Esophagus squamous epithelium (tissue), 5 donors: ENCODE measurements around the gene ADORA2A. TPM values are rescaled to one million over a fixed set of nuclear protein-coding genes. Genes with fewer than 3 reads are reported as not detected.
A peak's percentile ranks its signal among the peaks of the same experiment; 100 is the strongest.
"Not testable (repeated sequence)": the region's sequence is repeated elsewhere in the genome, so short reads cannot be mapped to it uniquely, and the experiment has no call there.

Experiments used
- DNase-seq: peaks from one replicate; lab custom pipeline; 2025; lab: John Stamatoyannopoulos, UW
- H3K27ac ChIP-seq, 4 donors: fragments of 200-600 bp; sonication (generic); one replicate each; pipeline ENCODE4 v1.5.1; 2016 to 2019; ENCODE audit warnings: mild to moderate bottlenecking in 1 of 4
- H3K27me3 ChIP-seq, 4 donors: fragments of 200-600 bp; sonication (generic); 1 replicate in 3 of 4; 2 replicates in 1 of 4; pipeline versions ENCODE4 v1.5.1 to v1.6.0; 2017 to 2021; ENCODE audit warnings: antibody characterized with exemption in 1 of 4
- H3K36me3 ChIP-seq, 3 donors: fragments of 200-600 bp; sonication (generic); one replicate each; pipeline ENCODE4 v1.5.1; 2016 to 2019
- H3K4me1 ChIP-seq, 3 donors: fragments of 200-600 bp; sonication (generic); one replicate each; pipeline ENCODE4 v1.5.1; 2017 to 2019
- H3K4me3 ChIP-seq, 4 donors: fragments of 200-600 bp; sonication (generic); 1 replicate in 3 of 4; 2 replicates in 1 of 4; pipeline ENCODE4 v1.5.1; 2016 to 2019; ENCODE audit warnings: mild to moderate bottlenecking in 2 of 4, moderate library complexity in 1 of 4
- H3K9me3 ChIP-seq, 3 donors: fragments of 200-600 bp; sonication (generic); one replicate each; pipeline ENCODE4 v1.5.1; 2016 to 2019
- CTCF ChIP-seq, 6 experiments: fragments of 450-650 bp in 4 of 6; fragments of 200-600 bp in 2 of 6; sonication (generic) in 2 of 6; IDR thresholded peaks; one replicate each; pipeline ENCODE4 v1.5.1; 2016 to 2019; ENCODE audit warnings: antibody characterized with exemption in 6 of 6, mild to moderate bottlenecking in 4 of 6, moderate library complexity in 4 of 6
- POLR2A ChIP-seq, 4 donors: fragments of 450-650 bp; IDR thresholded peaks; one replicate each; pipeline ENCODE4 v1.6.1; 2017; ENCODE audit warnings: antibody characterized with exemption in 4 of 4, mild to moderate bottlenecking in 4 of 4, moderate library complexity in 3 of 4
- WGBS, 2 donors: methylation state at CpG; one replicate each; pipeline ENCODE4 v1.1.5; 2018; 5-methylcytosine and 5-hydroxymethylcytosine counted together
- intact Hi-C: fragments of 100-400 bp; cut with DNase I; formaldehyde crosslinking; loops from one replicate; pipeline ENCODE4 v1.15.0; 2022
- total RNA-seq, 4 donors: library from RNA; depleted of rRNA; stranded (reverse); fragments of >200 nt; gene quantifications; one replicate each; pipeline ENCODE4 v1.1.0, GENCODE V29; 2016
- donor health status: DM: yes; HTN: yes; CAD: no.

The ADORA2A gene
- total RNA-seq, 4 donors from 2014 or later = 1.0 to 4.0 (median 2.4) TPM

DNA sequence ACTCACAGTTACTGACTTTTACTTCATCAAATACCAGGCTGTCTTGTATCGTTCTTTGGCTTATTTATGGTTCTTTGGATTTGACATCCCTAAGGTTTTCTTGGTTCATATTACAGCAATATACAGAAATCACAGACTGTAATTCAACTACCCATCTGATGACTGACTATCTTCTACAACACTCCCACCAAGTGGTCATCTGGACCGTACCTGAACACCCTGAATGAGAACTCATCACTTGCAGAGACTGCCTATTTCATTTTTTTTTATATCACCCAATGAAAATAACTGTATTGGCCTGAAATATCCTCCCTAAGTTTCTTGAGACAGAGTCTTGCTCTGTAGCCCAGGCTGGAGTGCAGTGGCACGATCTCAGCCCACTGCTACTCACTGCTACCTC is 58.2 kb downstream of the ADORA2A start:
- TF ChIP-seq POLR2A (IDR thresholded peaks at IDR 0.05) = no peak
- peak in 2 of 6 experiments; percentile 3 to 11 for TF ChIP-seq CTCF (IDR thresholded peaks at IDR 0.05)
- Histone ChIP-seq H3K4me3 (no peak overlapping the region), H3K27me3 (no peaks in the 10 kb centered on the region), H3K27ac (no peak overlapping the region), H3K4me1 (peaks cover 4 to 22% (median 6%) of the 10 kb centered on the region in 3 donors), H3K36me3 (no peaks in the 10 kb centered on the region), H3K9me3 (no peaks in the 10 kb centered on the region)
- DNase-seq = no peak
- WGBS, 2 donors = 63 to 80% methylated on average over 3 of the region's 3 CpGs
- intact Hi-C loops = no loop called here

DNA sequence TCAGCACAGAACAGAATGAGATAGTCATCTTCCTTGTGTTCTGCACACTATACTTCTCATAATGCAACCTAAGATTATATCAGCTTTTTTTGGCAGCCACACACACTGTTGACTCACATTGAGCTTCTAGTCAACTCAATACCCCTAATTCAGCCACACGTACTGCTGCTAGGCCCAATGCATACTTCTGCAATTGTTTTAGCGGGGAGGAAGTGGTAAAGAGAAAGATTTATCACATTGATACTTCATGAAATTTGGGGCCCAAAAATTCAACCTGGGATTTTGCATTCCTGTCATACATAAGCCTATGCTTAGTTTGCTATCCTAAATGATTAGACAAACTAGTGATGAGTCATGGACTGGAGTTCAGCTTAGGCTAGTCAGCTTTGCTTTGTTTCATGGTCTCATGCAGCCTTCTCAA is 59.1 kb downstream of the ADORA2A start:
- TF ChIP-seq POLR2A (IDR thresholded peaks at IDR 0.05) (no peak), CTCF (IDR thresholded peaks at IDR 0.05) (no peak)
- intact Hi-C loops = no loop called here
- no peak for DNase-seq

GRCh38 chr22:24489011-24489410 is 61.6 kb downstream of the ADORA2A start:
- no peak overlapping the region for H3K27ac ChIP-seq
- no peaks in the 10 kb centered on the region for H3K36me3 ChIP-seq
- TF ChIP-seq POLR2A (IDR thresholded peaks at IDR 0.05) = no peak
- H3K4me3 ChIP-seq = no peak overlapping the region
- H3K27me3 ChIP-seq = peaks cover 0 to 12% (median 1%) of the 10 kb centered on the region in 4 donors
- no peak for DNase-seq
- peaks cover 0 to 8% (median 4%) of the 10 kb centered on the region in 3 donors for H3K4me1 ChIP-seq
- H3K9me3 ChIP-seq = no peaks in the 10 kb centered on the region
- intact Hi-C loops = no loop called here
- WGBS, 2 donors = 61 to 75% methylated on average over 2 of the region's 2 CpGs

More for the DNA sequence above, 59.1 kb downstream of the ADORA2A start:
- H3K9me3 ChIP-seq = no peaks in the 10 kb centered on the region
- WGBS, 2 donors = 13 to 40% methylated on average over 2 of the region's 2 CpGs
- H3K4me3 ChIP-seq = no peak overlapping the region
- no peak overlapping the region for H3K27ac ChIP-seq
- no peaks in the 10 kb centered on the region for H3K27me3 ChIP-seq
- H3K36me3 ChIP-seq = no peaks in the 10 kb centered on the region
- peaks cover 4 to 22% (median 6%) of the 10 kb centered on the region in 3 donors for H3K4me1 ChIP-seq

DNA sequence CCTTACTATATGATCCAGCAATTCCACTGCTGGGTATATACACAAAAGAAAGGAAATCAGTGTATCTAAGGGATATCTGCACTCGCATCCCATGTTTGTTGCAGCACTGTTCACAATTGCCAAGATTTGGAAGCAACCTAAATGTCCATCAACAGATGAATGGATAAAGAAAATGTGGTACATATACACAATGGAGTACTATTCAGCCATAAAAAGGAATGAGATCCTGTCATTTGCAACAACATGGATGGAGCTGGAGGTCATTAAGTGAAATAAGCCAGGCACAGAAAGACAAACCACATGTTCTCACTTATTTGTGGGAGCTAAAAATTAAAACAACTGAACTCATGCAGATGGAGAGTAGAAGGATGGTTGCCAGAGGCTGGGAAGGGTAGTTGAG is 62.0 kb downstream of the ADORA2A start:
- WGBS, 2 donors = 79 to 100% methylated on average over 1 of the region's 1 CpG
- Histone ChIP-seq H3K27me3 (peaks cover 0 to 16% (median 4%) of the 10 kb centered on the region in 4 donors), H3K4me1 (peaks cover under 1 to 12% (median 4%) of the 10 kb centered on the region in 3 donors)
- DNase-seq, H3K36me3 ChIP-seq, H3K27ac ChIP-seq, H3K4me3 ChIP-seq, intact Hi-C loops, H3K9me3 ChIP-seq: not testable (repeated sequence)

Other genes starting within 250 kb of the ADORA2A start
- gene SUSD2, start 246.1 kb upstream of the ADORA2A start, total RNA-seq = 1 to 10 TPM; 1.1 to 2.5 (median 1.6) TPM
- gene GGT5, start 182.5 kb upstream of the ADORA2A start, total RNA-seq = 10 to 100 TPM in 2 of 4 donors, 1 to 10 TPM in 2; 2.6 to 26.5 (median 7.1) TPM
- gene SPECC1L, start 156.8 kb upstream of the ADORA2A start, total RNA-seq = 10 to 100 TPM; 21.4 to 31.9 (median 27.7) TPM
- gene UPB1, start 67.7 kb downstream of the ADORA2A start, total RNA-seq = under 1 TPM in 1 of 4 donors, not detected in 3; 0.57 TPM
- gene GUCD1, start 127.5 kb downstream of the ADORA2A start, total RNA-seq = 10 to 100 TPM; 48.2 to 98.8 (median 76.2) TPM
- gene SNRPD3, start 128.4 kb downstream of the ADORA2A start, total RNA-seq = 100 to 1,000 TPM; 107 to 176 (median 152) TPM
- gene LRRC75B, start 165.5 kb downstream of the ADORA2A start, total RNA-seq = 10 to 100 TPM in 1 of 4 donors, 1 to 10 TPM in 3; 4.0 to 20.4 (median 7.8) TPM
- gene GGT1, start 175.6 kb downstream of the ADORA2A start, total RNA-seq = 1 to 10 TPM in 3 of 4 donors, under 1 TPM in 1; 0.61 to 7.7 (median 1.2) TPM